Heart left ventricle (tissue), 16 donors: ENCODE data around the gene UBE3B. TPM values are rescaled to one million over a fixed set of nuclear protein-coding genes. Genes with fewer than 3 reads are reported as not detected.

Source experiments
- ATAC-seq, 4 donors: fragments of 200-7000 bp; cut with Tn5 transposase; one replicate each; pipeline ENCODE4 v1.9.1; 2020 to 2022; ENCODE audit warnings: moderate library complexity in 4 of 4, mild to moderate bottlenecking in 3 of 4, moderate number of reproducible peaks in 1 of 4
- DNase-seq, 5 donors: peaks; one replicate each; pipeline ENCODE4 v3.0.0-alpha.2; 2020
- H3K27ac ChIP-seq, 12 donors: fragments of 200-600 bp; sonication (generic) in 4 of 12; one replicate each; pipeline versions ENCODE4 v1.5.0 to v1.8.0; 2016 to 2022; ENCODE audit warnings: mild to moderate bottlenecking in 2 of 12
- H3K27me3 ChIP-seq, 9 donors: fragments of 200-600 bp; sonication (generic) in 2 of 9; one replicate each; pipeline versions ENCODE4 v1.5.1 to v1.8.0; 2016 to 2022; ENCODE audit warnings: mild to moderate bottlenecking in 3 of 9
- H3K36me3 ChIP-seq, 9 donors: fragments of 200-600 bp; sonication (generic) in 2 of 9; one replicate each; pipeline versions ENCODE4 v1.5.0 to v1.8.0; 2018 to 2022; ENCODE audit warnings: mild to moderate bottlenecking in 2 of 9
- H3K4me1 ChIP-seq, 12 donors: fragments of 200-600 bp; sonication (generic) in 4 of 12; one replicate each; pipeline versions ENCODE4 v1.5.0 to v1.8.0; 2016 to 2022; ENCODE audit warnings: mild to moderate bottlenecking in 3 of 12
- H3K4me3 ChIP-seq, 12 donors: fragments of 200-600 bp; sonication (generic) in 4 of 12; one replicate each; pipeline versions ENCODE4 v1.5.0 to v1.8.0; 2017 to 2022; ENCODE audit warnings: mild to moderate bottlenecking in 9 of 12, moderate library complexity in 4 of 12
- H3K9me3 ChIP-seq, 12 donors: fragments of 200-600 bp; sonication (generic) in 4 of 12; one replicate each; pipeline versions ENCODE4 v1.5.0 to v1.8.0; 2016 to 2022; ENCODE audit warnings: mild to moderate bottlenecking in 1 of 12
- POLR2A ChIP-seq, 2 donors: fragments of 450-650 bp; IDR thresholded peaks; one replicate each; pipeline ENCODE4 v1.6.1; 2017; ENCODE audit warnings: antibody characterized with exemption in 2 of 2, mild to moderate bottlenecking in 2 of 2, moderate library complexity in 2 of 2
- WGBS, 4 donors: extraction: QIAGEN DNeasy Blood & Tissue Kit in 2 of 4; methylation state at CpG; one replicate each; pipeline versions ENCODE4 v1.1.5 to v1.1.7; 2013 to 2018; 5-methylcytosine and 5-hydroxymethylcytosine counted together
- intact Hi-C, 10 donors: fragments of 100-400 bp; cut with DNase I; formaldehyde crosslinking; loops; one replicate each; pipeline versions ENCODE4 v1.11.1 to v1.14.2; 2022
- polyA plus RNA-seq, 2 donors: library from polyadenylated mRNA; stranded (reverse); fragments of 200-250 nt; gene quantifications; one replicate each; pipeline ENCODE4 v1.2.3, GENCODE V29; 2013
- total RNA-seq, 9 donors: library from RNA; depleted of rRNA in 2 of 9; stranded (reverse); fragments of >200 nt in 2 of 9; fragmentation: NEBNext Ultra II Directional in 3 of 9; extraction: Animal tissue kit (Norgen Biotek cat#: 25700) in 3 of 9; gene quantifications; one replicate each; pipeline versions ENCODE4 v1.1.0 to v1.2.4, GENCODE V29; 2016 to 2023
- TF ChIP-seq, protein P1 (sequence below), 12 donors: fragments of 200-600 bp; sonication (generic) in 4 of 12; IDR thresholded peaks; one replicate each; pipeline versions ENCODE4 v1.5.0 to v1.8.0; 2018 to 2022; ENCODE audit warnings: antibody characterized with exemption in 12 of 12, mild to moderate bottlenecking in 5 of 12
- donor health status: ischemic (EF 13 %, LVEDD 7.1; RV severe dilation, severe dysfunction).
- donor health status: healthy with polysubstance abuse.
- donor health status: DM: no; HTN: yes; CAD: no.
- donor health status: DM: no; HTN: no; CAD: no.
- donor health status: ischemic (EF 25% LVEDD 6.9; RV normal size, moderate dysfunction).
- donor health status: ischemic (EF 25% LVEDD 5.7; RV mildly dilated, moderate dysfunction).
- donor health status: healthy.
- donor health status: DM: yes; HTN: yes; CAD: no.
- donor health status: ischemic (EF 35%, LVEDD 5.7; RV mildly dilated, moderate dysfunction).
- donor health status: nonischemic (EF 11% LVEDD 7.7; RV severe dilation, severe dysfunction).
- donor health status: DM: yes; HTN: yes; CAD: no.
- donor health status: PGD.
- donor health status: ischemic (EF 29% LVEDD 5.4; RV normal size, mild dysfunction).
- donor health status: nonischemic (EF 23%, LVEDD 6.1; RV moderate dilation, normal function).

The UBE3B gene
- total and polyA plus RNA-seq, 11 donors = 19.1 to 82.7 (median 50.6) TPM

DNA sequence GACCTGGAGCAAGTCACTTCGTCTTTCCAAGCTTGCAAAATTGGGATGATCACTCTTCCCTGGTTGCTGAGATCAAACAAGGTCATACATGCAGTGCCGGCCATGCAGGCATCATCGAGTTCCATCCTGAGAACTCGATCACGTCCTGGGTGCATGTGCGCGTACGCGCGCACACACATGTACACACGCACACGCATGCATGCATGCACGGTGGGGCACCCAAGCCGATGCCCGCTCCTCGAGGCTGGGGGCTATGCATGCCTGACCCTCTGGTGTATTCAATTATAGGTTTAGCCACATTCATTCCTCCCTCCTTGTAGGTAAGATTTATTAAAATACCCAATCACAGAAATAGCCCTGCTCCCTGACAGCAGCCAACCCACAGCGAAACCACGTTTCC is 69.9 kb downstream of the UBE3B start:
- ATAC-seq (no peak), DNase-seq (peak in 1 of 5 donors; percentile 16)
- H3K4me1 ChIP-seq = peaks cover 0 to 13% (median 7%) of the 10 kb centered on the region in 12 donors
- peaks cover 0 to 28% (median 4%) of the 10 kb centered on the region in 9 donors for H3K27me3 ChIP-seq
- H3K27ac ChIP-seq = no peak overlapping the region
- no peak for TF ChIP-seq POLR2A (IDR thresholded peaks at IDR 0.05)
- TF ChIP-seq, protein P1, sequence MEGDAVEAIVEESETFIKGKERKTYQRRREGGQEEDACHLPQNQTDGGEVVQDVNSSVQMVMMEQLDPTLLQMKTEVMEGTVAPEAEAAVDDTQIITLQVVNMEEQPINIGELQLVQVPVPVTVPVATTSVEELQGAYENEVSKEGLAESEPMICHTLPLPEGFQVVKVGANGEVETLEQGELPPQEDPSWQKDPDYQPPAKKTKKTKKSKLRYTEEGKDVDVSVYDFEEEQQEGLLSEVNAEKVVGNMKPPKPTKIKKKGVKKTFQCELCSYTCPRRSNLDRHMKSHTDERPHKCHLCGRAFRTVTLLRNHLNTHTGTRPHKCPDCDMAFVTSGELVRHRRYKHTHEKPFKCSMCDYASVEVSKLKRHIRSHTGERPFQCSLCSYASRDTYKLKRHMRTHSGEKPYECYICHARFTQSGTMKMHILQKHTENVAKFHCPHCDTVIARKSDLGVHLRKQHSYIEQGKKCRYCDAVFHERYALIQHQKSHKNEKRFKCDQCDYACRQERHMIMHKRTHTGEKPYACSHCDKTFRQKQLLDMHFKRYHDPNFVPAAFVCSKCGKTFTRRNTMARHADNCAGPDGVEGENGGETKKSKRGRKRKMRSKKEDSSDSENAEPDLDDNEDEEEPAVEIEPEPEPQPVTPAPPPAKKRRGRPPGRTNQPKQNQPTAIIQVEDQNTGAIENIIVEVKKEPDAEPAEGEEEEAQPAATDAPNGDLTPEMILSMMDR (IDR thresholded peaks at IDR 0.05) = no peak
- no peak overlapping the region for H3K4me3 ChIP-seq
- WGBS, 4 donors = 89 to 95% (median 93%) methylated on average over 18 of the region's 18 CpGs
- intact Hi-C loops = no loop called here
- no peaks in the 10 kb centered on the region for H3K36me3 ChIP-seq
- H3K9me3 ChIP-seq = no peaks in the 10 kb centered on the region

- TF ChIP-seq, protein P1 (IDR thresholded peaks at IDR 0.05) = no peak
- TF ChIP-seq POLR2A (IDR thresholded peaks at IDR 0.05) = no peak
- 78 to 88% (median 83%) methylated on average over 4 of the region's 4 CpGs for WGBS, 4 donors
- intact Hi-C loops = no loop called here
- Histone ChIP-seq H3K36me3 (no peaks in the 10 kb centered on the region), H3K27me3 (peaks cover 0 to 28% (median 4%) of the 10 kb centered on the region in 9 donors), H3K9me3 (no peaks in the 10 kb centered on the region), H3K4me3 (no peak overlapping the region), H3K4me1 (peaks cover 0 to 13% (median 7%) of the 10 kb centered on the region in 12 donors), H3K27ac (no peak overlapping the region)
- ATAC-seq = no peak
- DNase-seq = peak in 1 of 5 donors; percentile 5
These were observed 70.8 kb downstream of the UBE3B start for GRCh38 chr12:109548258-109548657.

GRCh38 chr12:109549613-109550270 is 72.3 kb downstream of the UBE3B start:
- peaks cover 0 to 28% (median 4%) of the 10 kb centered on the region in 9 donors for H3K27me3 ChIP-seq

GRCh38 chr12:109550281-109550680 is 72.8 kb downstream of the UBE3B start:
- H3K27me3 ChIP-seq = peaks cover 0 to 28% (median 4%) of the 10 kb centered on the region in 9 donors

More at GRCh38 chr12:109549613-109550270, 72.3 kb downstream of the UBE3B start:
- H3K4me1 ChIP-seq = peaks cover 0 to 10% (median 7%) of the 10 kb centered on the region in 12 donors
- DNase-seq (peak in 1 of 5 donors; percentile 25), ATAC-seq (no peak)
- H3K36me3 ChIP-seq = no peaks in the 10 kb centered on the region
- 65 to 77% (median 71%) methylated on average over 15 of the region's 15 CpGs for WGBS, 4 donors
- TF ChIP-seq, protein P1 (IDR thresholded peaks at IDR 0.05) = no peak
- no peaks in the 10 kb centered on the region for H3K9me3 ChIP-seq
- H3K4me3 ChIP-seq = no peak overlapping the region
- intact Hi-C loops = no loop called here
- no peak overlapping the region for H3K27ac ChIP-seq

More at GRCh38 chr12:109550281-109550680, 72.8 kb downstream of the UBE3B start:
- ATAC-seq = no peak
- intact Hi-C loops = no loop called here
- TF ChIP-seq POLR2A (IDR thresholded peaks at IDR 0.05) = no peak
- TF ChIP-seq, protein P1 (IDR thresholded peaks at IDR 0.05) = no peak
- H3K4me3 ChIP-seq = no peak overlapping the region
- peaks cover 0 to 4% (median 3%) of the 10 kb centered on the region in 12 donors for H3K4me1 ChIP-seq
- H3K9me3 ChIP-seq = no peaks in the 10 kb centered on the region
- WGBS, 4 donors = 75 to 83% (median 77%) methylated on average over 12 of the region's 12 CpGs
- no peaks in the 10 kb centered on the region for H3K36me3 ChIP-seq
- H3K27ac ChIP-seq = no peak overlapping the region
- DNase-seq = peak in 1 of 5 donors; percentile 24
